HG03139 (cell line): Measurements from ENCODE around the gene TRAF7.

Experiments
- ATAC-seq: cut with Tn5 transposase; IDR thresholded peaks from one replicate; pipeline ENCODE4 v1.9.1; 2021; ENCODE audit not compliant: unreplicated experiment

TRAF7 gene

GRCh38 chr16:2147378-2147777, 8.2 kb upstream of the TRAF7 start:
- no peak for ATAC-seq

- ATAC-seq, result no peak
These were observed 7.5 kb upstream of the TRAF7 start, which contains the start of gene RAB26 for GRCh38 chr16:2147981-2148671. TSS of gene RAB26 (plus strand) at chr16:2148625. CDS start at chr16:2148784, 159 bp downstream.

- no peak for ATAC-seq
These were observed 6.6 kb upstream of the TRAF7 start for GRCh38 chr16:2148714-2149629.

- ATAC-seq, result no peak
These were observed 5.8 kb upstream of the TRAF7 start for GRCh38 chr16:2149630-2150417.

GRCh38 chr16:2150418-2151187, 5.0 kb upstream of the TRAF7 start:
- no peak for ATAC-seq

GRCh38 chr16:2151188-2152091, 4.1 kb upstream of the TRAF7 start:
- ATAC-seq, result no peak

GRCh38 chr16:2152695-2153506, 2.7 kb upstream of the TRAF7 start:
- no peak for ATAC-seq

- no peak for ATAC-seq
These were observed 970 bp upstream of the TRAF7 start for GRCh38 chr16:2154533-2155090.

GRCh38 chr16:2155977-2156848, 631 bp downstream of the TRAF7 start:
- no peak for ATAC-seq

- no peak for ATAC-seq
These were observed 1.3 kb downstream of the TRAF7 start for GRCh38 chr16:2156849-2157224.

GRCh38 chr16:2157480-2158261, 2.1 kb downstream of the TRAF7 start:
- no peak for ATAC-seq

- no peak for ATAC-seq
These were observed 2.7 kb downstream of the TRAF7 start for GRCh38 chr16:2158262-2158638.

- no peak for ATAC-seq
These were observed 3.7 kb downstream of the TRAF7 start for GRCh38 chr16:2159175-2159838.

GRCh38 chr16:2160915-2161551, 5.5 kb downstream of the TRAF7 start:
- ATAC-seq, result no peak

GRCh38 chr16:2161911-2162310, 6.3 kb downstream of the TRAF7 start:
- ATAC-seq, result no peak

GRCh38 chr16:2162676-2163118, 7.1 kb downstream of the TRAF7 start:
- no peak for ATAC-seq
